Ramos (cell line): Measurements from ENCODE around the gene MED26.

ENCODE experiments used
- in situ Hi-C: fragments of 300-500 bp; cut with MboI; formaldehyde crosslinking; loops from one replicate; pipeline ENCODE4 v1.14.3; 2022; ENCODE audit warnings: low sequenced_read_pairs; ENCODE audit not compliant: unreplicated experiment

MED26 gene

GRCh38 chr19:16618248-16618647, 9.8 kb downstream of the MED26 start:
- in situ Hi-C loops: no loop called here

- in situ Hi-C loops: no loop called here
Measured at GRCh38 chr19:16615808-16616207, 12.2 kb downstream of the MED26 start.

GRCh38 chr19:16614941-16615340, 13.1 kb downstream of the MED26 start:
- in situ Hi-C loops: no loop called here

DNA sequence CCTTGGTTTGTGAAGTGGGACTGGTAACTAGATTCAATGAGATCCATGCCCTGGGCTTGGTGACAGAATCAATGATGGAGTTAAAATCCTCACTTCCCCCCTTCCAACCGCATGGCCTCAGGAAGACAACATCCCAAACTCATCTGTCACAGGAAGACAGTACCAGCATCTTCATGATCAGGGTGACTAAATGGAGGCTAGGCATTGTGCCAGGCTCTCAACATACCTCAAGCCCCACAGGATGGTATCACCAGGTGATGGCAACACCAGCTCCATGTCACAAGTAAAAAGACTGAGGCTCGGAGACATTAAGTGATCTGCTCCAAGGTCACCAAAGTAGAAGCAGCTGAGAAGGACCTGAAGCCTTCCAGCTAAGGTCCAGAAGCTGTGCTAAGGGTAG, 14.2 kb downstream of the MED26 start:
- in situ Hi-C loops: no loop called here

DNA sequence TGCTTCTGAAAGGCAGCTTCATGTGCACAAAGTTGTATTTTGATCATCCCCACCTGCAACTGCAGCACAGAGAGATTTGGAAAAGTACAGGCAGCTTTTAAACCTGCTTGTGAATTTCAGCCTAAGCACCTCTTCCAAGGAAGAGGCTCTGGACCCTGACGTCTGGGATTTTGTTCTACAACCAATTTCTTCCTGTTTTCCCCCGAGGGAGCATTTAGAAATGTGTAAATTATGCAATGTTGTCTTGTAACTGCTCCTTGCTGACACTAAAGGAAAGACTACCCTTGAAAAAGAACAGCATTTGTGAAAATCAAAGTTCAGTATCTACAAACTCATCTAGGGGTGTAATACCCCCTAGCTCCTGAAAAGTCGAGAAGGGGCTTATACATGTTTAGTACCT, 15.4 kb downstream of the MED26 start:
- in situ Hi-C loops: no loop called here

DNA sequence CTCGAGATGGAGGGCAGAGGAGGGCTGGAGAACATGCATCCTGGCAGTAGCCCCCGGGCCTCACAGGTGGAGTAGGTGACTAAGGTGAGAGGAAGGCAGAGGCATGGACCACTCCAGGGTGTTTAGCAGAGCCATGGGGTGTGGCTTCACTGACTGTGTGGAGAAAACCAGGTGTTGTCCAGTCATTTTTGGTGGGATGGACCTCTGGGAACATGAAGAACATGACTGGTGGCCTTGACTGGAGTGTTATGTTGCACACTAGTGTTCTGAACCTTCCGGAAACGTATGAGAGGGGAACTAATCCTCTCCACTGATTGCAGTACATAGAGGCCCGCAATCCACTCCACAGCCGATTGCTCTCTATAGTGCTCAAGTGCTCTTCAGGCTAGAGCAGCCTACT, 16.9 kb downstream of the MED26 start:
- in situ Hi-C loops: no loop called here

- in situ Hi-C loops: no loop called here
Measured at GRCh38 chr19:16609511-16610200, 18.3 kb downstream of the MED26 start.

- in situ Hi-C loops: no loop called here
Measured at GRCh38 chr19:16608290-16608739, 19.7 kb downstream of the MED26 start.

- in situ Hi-C loops: no loop called here
Measured at GRCh38 chr19:16607819-16608218, 20.2 kb downstream of the MED26 start.

- in situ Hi-C loops: no loop called here
Measured at GRCh38 chr19:16605553-16605994, 22.4 kb downstream of the MED26 start.

DNA sequence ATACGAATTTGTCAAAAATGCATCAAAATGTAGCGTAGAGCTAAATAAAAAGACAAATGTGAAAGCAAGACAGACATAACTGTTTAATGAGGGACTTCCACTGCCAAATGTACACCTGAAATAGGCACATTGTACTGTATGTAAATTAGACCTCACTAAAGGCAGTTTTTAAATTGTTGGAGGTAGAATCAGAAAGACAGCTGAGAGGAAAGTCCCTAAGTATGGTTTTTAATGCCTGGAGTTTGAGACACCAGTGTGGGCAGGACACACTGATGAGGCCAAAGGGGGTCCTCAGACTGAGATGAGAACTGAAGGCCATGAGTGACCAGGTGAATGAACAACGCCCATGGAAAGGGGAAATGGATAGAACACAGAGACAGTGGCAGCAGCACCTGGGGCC, 22.9 kb downstream of the MED26 start:
- in situ Hi-C loops: no loop called here

GRCh38 chr19:16604615-16605014, 23.4 kb downstream of the MED26 start:
- in situ Hi-C loops: no loop called here

DNA sequence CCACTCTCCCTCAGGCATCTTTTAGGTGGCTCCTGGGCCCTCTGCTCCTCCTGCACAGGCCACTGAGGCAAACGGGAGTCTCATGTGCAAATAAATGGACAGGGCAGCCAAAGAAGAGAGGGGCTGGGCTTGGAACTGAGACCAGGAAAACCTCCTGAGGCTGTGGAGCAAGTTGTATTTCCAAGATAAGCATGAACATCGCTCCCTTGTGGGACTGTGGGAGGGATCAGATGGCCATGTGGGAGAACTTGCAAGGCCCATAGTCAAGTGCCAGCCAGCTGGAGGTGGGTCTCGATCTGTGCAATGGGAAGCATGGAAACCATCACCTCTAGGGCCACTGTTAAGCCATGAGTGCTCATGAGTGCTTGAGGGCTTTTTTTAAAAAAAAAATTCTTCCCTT, 24.9 kb downstream of the MED26 start:
- in situ Hi-C loops: no loop called here

- in situ Hi-C loops: no loop called here
Measured at GRCh38 chr19:16601378-16602052, 26.5 kb downstream of the MED26 start.

DNA sequence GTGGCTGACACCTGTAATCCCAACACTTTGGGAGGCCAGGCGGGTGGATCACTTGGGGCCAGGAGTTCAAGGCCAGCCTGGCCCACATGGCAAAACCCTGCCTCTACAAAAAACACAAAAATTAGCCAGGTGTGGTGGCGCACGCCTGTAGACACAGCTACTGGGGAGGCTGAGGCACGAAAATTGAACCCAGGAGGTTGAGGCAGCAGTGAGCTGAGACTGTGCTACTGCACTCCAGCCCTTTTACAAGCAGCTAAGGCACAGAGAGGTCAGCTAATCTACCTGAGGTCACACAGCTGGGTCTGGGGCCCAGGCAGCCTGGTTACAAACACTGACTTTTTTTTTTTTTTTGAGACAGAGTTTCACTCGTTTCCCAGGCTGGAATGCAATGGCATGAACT, 27.2 kb downstream of the MED26 start:
- in situ Hi-C loops: no loop called here

GRCh38 chr19:16599655-16600346, 28.2 kb downstream of the MED26 start:
- in situ Hi-C loops: no loop called here

- in situ Hi-C loops: no loop called here
Measured at GRCh38 chr19:16598848-16599247, 29.2 kb downstream of the MED26 start.

GRCh38 chr19:16596399-16596798, 31.6 kb downstream of the MED26 start:
- in situ Hi-C loops: no loop called here

GRCh38 chr19:16595097-16595496, 32.9 kb downstream of the MED26 start:
- in situ Hi-C loops: no loop called here

GRCh38 chr19:16594681-16595091, 33.3 kb downstream of the MED26 start:
- in situ Hi-C loops: no loop called here

GRCh38 chr19:16594131-16594586, 33.8 kb downstream of the MED26 start:
- in situ Hi-C loops: no loop called here
